Adrenal gland (tissue), 5 donors: ENCODE results near the gene HOPX.

Source experiments
- POLR2A ChIP-seq, 2 donors: fragments of 450-650 bp; IDR thresholded peaks; one replicate each; pipeline ENCODE4 v1.6.1; 2017; ENCODE audit warnings: antibody characterized with exemption in 2 of 2, mild to moderate bottlenecking in 2 of 2, moderate library complexity in 1 of 2
- TF ChIP-seq, protein P1 (sequence below), 6 experiments: fragments of 450-650 bp in 4 of 6; fragments of 200-600 bp in 2 of 6; sonication (generic) in 1 of 6; IDR thresholded peaks; 1 replicate in 5 of 6; 2 replicates in 1 of 6; pipeline versions ENCODE4 v1.5.1 to v1.8.0; 2016 to 2021; ENCODE audit warnings: antibody characterized with exemption in 6 of 6, mild to moderate bottlenecking in 2 of 6, moderate library complexity in 1 of 6
- donor health status: DM: no; HTN: no; CAD: no.

DNA sequence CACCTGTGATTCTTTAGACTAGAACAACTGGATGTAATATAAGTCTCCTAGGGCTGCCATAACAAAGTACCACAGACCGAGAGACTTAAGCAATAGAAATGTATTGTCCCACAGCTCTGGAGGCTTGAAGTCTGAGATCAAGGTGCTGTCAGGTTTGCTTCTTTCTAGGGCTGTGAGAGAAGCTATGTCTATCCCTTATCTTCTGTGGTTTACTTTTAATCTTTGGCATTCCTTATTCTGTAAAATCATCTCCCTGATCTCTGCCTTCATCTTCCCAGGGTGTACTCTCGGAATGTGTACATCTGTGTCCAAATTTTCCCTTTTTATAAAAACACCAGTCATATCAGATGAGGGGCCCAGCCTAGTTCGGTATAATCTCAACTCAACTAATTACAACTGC, 10.3 kb upstream of the HOPX start:
- TF ChIP-seq, protein P1, sequence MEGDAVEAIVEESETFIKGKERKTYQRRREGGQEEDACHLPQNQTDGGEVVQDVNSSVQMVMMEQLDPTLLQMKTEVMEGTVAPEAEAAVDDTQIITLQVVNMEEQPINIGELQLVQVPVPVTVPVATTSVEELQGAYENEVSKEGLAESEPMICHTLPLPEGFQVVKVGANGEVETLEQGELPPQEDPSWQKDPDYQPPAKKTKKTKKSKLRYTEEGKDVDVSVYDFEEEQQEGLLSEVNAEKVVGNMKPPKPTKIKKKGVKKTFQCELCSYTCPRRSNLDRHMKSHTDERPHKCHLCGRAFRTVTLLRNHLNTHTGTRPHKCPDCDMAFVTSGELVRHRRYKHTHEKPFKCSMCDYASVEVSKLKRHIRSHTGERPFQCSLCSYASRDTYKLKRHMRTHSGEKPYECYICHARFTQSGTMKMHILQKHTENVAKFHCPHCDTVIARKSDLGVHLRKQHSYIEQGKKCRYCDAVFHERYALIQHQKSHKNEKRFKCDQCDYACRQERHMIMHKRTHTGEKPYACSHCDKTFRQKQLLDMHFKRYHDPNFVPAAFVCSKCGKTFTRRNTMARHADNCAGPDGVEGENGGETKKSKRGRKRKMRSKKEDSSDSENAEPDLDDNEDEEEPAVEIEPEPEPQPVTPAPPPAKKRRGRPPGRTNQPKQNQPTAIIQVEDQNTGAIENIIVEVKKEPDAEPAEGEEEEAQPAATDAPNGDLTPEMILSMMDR (IDR thresholded peaks at IDR 0.05) = no peak
- no peak for TF ChIP-seq POLR2A (IDR thresholded peaks at IDR 0.05)
